HEK293 (cell line): ENCODE measurements around the gene AFF3.

Experiments used
- GLI4 ChIP-seq: fragments of 450-650 bp; formaldehyde crosslinking; IDR thresholded peaks from 2 replicates; pipeline ENCODE4 v1.5.1; 2016; ENCODE audit warnings: missing biosample characterization, missing genetic modification characterization
- KLF10 ChIP-seq: fragments of 450-650 bp; IDR thresholded peaks from 2 replicates; pipeline ENCODE4 v1.5.1; 2018; ENCODE audit warnings: missing biosample characterization, mild to moderate bottlenecking, missing genetic modification characterization
- ZNF146 ChIP-seq: fragments of 450-650 bp; formaldehyde crosslinking; IDR thresholded peaks from 2 replicates; pipeline ENCODE4 v1.5.1; 2016; ENCODE audit warnings: missing biosample characterization, missing genetic modification characterization
- ZNF155 ChIP-seq: fragments of 450-650 bp; formaldehyde crosslinking; IDR thresholded peaks from 2 replicates; pipeline ENCODE4 v1.5.1; 2016; ENCODE audit warnings: missing biosample characterization, missing genetic modification characterization
- ZNF248 ChIP-seq: fragments of 450-650 bp; formaldehyde crosslinking; IDR thresholded peaks from 2 replicates; pipeline ENCODE4 v1.5.1; 2017; ENCODE audit warnings: missing biosample characterization, missing genetic modification characterization
- ZNF391 ChIP-seq: fragments of 450-650 bp; formaldehyde crosslinking; IDR thresholded peaks from 2 replicates; pipeline ENCODE4 v1.5.1; 2016; ENCODE audit warnings: low read depth, missing biosample characterization, missing genetic modification characterization, borderline replicate concordance
- ZNF529 ChIP-seq: fragments of 450-650 bp; formaldehyde crosslinking; IDR thresholded peaks from 2 replicates; pipeline ENCODE4 v1.5.1; 2017; ENCODE audit warnings: missing genetic modification characterization, missing biosample characterization; ENCODE audit not compliant: insufficient replicate concordance
- ZNF776 ChIP-seq: fragments of 450-650 bp; formaldehyde crosslinking; IDR thresholded peaks from 2 replicates; pipeline ENCODE4 v1.5.0; 2017; ENCODE audit warnings: missing biosample characterization, missing genetic modification characterization, borderline replicate concordance
- ZNF837 ChIP-seq: fragments of 450-650 bp; formaldehyde crosslinking; IDR thresholded peaks from 2 replicates; pipeline ENCODE4 v1.5.1; 2016; ENCODE audit warnings: missing biosample characterization, missing genetic modification characterization
- TF ChIP-seq, protein P1 (sequence below): fragments of 450-650 bp; formaldehyde crosslinking; IDR thresholded peaks from 2 replicates; pipeline ENCODE4 v1.5.1; 2016; ENCODE audit warnings: missing biosample characterization, missing genetic modification characterization
- TF ChIP-seq, protein P2 (sequence below): fragments of 450-650 bp; formaldehyde crosslinking; IDR thresholded peaks from 2 replicates; pipeline ENCODE4 v1.5.1; 2016; ENCODE audit warnings: missing biosample characterization, missing genetic modification characterization
- TF ChIP-seq, protein P3 (sequence below): fragments of 450-650 bp; formaldehyde crosslinking; conservative IDR thresholded peaks from 2 replicates; pipeline ENCODE4 v1.5.1; 2016; ENCODE audit warnings: low read depth, missing biosample characterization, missing genetic modification characterization

DNA sequence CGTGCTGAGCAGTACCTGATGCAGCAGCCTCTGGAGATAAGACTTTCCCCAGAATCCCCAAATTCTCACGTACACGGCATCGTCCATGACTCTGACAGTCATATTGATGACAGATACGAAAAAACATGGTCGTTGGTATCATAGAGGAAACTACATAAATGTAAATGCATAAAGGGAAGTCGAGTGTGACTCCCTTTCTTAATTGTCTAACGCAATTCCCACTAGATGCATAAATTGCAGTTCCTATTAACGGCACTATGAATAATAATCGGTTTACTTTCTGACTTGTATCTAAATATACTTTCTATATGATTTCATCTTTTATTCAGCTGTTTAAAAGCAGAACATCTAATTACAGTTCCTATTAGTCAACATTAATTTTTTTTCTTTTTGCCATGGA is 330.0 kb downstream of the AFF3 start:
- TF ChIP-seq KLF10 (tag by site-specific recombination), result no peak
- no peak for TF ChIP-seq ZNF146
- TF ChIP-seq ZNF155 (tag by site-specific recombination), result no peak
- TF ChIP-seq GLI4 (tag by site-specific recombination), result no peak
- TF ChIP-seq, protein P1, sequence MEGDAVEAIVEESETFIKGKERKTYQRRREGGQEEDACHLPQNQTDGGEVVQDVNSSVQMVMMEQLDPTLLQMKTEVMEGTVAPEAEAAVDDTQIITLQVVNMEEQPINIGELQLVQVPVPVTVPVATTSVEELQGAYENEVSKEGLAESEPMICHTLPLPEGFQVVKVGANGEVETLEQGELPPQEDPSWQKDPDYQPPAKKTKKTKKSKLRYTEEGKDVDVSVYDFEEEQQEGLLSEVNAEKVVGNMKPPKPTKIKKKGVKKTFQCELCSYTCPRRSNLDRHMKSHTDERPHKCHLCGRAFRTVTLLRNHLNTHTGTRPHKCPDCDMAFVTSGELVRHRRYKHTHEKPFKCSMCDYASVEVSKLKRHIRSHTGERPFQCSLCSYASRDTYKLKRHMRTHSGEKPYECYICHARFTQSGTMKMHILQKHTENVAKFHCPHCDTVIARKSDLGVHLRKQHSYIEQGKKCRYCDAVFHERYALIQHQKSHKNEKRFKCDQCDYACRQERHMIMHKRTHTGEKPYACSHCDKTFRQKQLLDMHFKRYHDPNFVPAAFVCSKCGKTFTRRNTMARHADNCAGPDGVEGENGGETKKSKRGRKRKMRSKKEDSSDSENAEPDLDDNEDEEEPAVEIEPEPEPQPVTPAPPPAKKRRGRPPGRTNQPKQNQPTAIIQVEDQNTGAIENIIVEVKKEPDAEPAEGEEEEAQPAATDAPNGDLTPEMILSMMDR, result no peak
- TF ChIP-seq ZNF837 (tag by site-specific recombination), result no peak
- TF ChIP-seq, protein P2, sequence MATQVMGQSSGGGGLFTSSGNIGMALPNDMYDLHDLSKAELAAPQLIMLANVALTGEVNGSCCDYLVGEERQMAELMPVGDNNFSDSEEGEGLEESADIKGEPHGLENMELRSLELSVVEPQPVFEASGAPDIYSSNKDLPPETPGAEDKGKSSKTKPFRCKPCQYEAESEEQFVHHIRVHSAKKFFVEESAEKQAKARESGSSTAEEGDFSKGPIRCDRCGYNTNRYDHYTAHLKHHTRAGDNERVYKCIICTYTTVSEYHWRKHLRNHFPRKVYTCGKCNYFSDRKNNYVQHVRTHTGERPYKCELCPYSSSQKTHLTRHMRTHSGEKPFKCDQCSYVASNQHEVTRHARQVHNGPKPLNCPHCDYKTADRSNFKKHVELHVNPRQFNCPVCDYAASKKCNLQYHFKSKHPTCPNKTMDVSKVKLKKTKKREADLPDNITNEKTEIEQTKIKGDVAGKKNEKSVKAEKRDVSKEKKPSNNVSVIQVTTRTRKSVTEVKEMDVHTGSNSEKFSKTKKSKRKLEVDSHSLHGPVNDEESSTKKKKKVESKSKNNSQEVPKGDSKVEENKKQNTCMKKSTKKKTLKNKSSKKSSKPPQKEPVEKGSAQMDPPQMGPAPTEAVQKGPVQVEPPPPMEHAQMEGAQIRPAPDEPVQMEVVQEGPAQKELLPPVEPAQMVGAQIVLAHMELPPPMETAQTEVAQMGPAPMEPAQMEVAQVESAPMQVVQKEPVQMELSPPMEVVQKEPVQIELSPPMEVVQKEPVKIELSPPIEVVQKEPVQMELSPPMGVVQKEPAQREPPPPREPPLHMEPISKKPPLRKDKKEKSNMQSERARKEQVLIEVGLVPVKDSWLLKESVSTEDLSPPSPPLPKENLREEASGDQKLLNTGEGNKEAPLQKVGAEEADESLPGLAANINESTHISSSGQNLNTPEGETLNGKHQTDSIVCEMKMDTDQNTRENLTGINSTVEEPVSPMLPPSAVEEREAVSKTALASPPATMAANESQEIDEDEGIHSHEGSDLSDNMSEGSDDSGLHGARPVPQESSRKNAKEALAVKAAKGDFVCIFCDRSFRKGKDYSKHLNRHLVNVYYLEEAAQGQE (tag by site-specific recombination), result no peak
- TF ChIP-seq ZNF248 (tag by site-specific recombination), result no peak
- no peak for TF ChIP-seq ZNF391 (tag by site-specific recombination)
- TF ChIP-seq ZNF776 (tag by site-specific recombination), result no peak
- TF ChIP-seq, protein P3, sequence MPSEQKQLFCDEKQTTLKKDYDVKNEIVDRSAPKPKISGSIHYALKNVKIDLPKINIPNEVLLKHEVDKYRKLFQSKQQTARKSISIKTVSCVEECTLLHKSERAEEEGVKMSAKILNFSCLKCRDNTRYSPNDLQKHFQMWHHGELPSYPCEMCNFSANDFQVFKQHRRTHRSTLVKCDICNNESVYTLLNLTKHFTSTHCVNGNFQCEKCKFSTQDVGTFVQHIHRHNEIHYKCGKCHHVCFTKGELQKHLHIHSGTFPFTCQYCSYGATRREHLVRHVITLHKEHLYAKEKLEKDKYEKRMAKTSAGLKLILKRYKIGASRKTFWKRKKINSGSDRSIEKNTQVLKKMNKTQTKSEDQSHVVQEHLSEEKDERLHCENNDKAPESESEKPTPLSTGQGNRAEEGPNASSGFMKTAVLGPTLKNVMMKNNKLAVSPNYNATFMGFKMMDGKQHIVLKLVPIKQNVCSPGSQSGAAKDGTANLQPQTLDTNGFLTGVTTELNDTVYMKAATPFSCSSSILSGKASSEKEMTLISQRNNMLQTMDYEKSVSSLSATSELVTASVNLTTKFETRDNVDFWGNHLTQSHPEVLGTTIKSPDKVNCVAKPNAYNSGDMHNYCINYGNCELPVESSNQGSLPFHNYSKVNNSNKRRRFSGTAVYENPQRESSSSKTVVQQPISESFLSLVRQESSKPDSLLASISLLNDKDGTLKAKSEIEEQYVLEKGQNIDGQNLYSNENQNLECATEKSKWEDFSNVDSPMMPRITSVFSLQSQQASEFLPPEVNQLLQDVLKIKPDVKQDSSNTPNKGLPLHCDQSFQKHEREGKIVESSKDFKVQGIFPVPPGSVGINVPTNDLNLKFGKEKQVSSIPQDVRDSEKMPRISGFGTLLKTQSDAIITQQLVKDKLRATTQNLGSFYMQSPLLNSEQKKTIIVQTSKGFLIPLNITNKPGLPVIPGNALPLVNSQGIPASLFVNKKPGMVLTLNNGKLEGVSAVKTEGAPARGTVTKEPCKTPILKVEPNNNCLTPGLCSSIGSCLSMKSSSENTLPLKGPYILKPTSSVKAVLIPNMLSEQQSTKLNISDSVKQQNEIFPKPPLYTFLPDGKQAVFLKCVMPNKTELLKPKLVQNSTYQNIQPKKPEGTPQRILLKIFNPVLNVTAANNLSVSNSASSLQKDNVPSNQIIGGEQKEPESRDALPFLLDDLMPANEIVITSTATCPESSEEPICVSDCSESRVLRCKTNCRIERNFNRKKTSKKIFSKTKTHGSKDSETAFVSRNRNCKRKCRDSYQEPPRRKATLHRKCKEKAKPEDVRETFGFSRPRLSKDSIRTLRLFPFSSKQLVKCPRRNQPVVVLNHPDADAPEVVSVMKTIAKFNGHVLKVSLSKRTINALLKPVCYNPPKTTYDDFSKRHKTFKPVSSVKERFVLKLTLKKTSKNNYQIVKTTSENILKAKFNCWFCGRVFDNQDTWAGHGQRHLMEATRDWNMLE (tag by site-specific recombination), result no peak
- no peak for TF ChIP-seq ZNF529 (tag by site-specific recombination)
